Naive B cell (primary cell): ENCODE results near the gene VILL. TPM values are rescaled to one million over a fixed set of nuclear protein-coding genes. Genes with fewer than 3 reads are reported as not detected.
"Not testable (repeated sequence)": the region's sequence is repeated elsewhere in the genome, so short reads cannot be mapped to it uniquely, and the experiment has no call there.

ENCODE experiments used
- ATAC-seq, 2 donors: fragments of 150-1000 bp; cut with Tn5 transposase; 2 replicates each; pipeline ENCODE4 v1.10.0; 2021; ENCODE audit warnings: low read depth in 2 of 2, mild to moderate bottlenecking in 2 of 2, moderate library complexity in 2 of 2
- DNase-seq: peaks from one replicate; pipeline ENCODE4 v3.0.0; 2022
- H3K27ac Mint-ChIP-seq, 6 donors: one replicate each; pipeline ENCODE4 v1.8.0; 2020 to 2022; ENCODE audit warnings: mild to moderate bottlenecking in 6 of 6, mixed read lengths in 6 of 6, moderate library complexity in 5 of 6, inconsistent platforms in 2 of 6
- H3K27me3 Mint-ChIP-seq, 3 donors: one replicate each; pipeline ENCODE4 v1.8.0; 2021 to 2022; ENCODE audit warnings: mixed read lengths in 3 of 3, mild to moderate bottlenecking in 1 of 3
- H3K36me3 Mint-ChIP-seq, 2 donors: one replicate each; pipeline ENCODE4 v1.8.0; 2020 to 2022; ENCODE audit warnings: mixed read lengths in 2 of 2, inconsistent platforms in 1 of 2, mild to moderate bottlenecking in 1 of 2
- H3K4me1 Mint-ChIP-seq, 3 donors: one replicate each; pipeline ENCODE4 v1.8.0; 2020 to 2022; ENCODE audit warnings: mixed read lengths in 3 of 3, inconsistent platforms in 1 of 3, mild to moderate bottlenecking in 1 of 3, moderate library complexity in 1 of 3
- H3K4me3 Mint-ChIP-seq, 8 donors: one replicate each; pipeline ENCODE4 v1.8.0; 2020 to 2022; ENCODE audit warnings: mild to moderate bottlenecking in 8 of 8, mixed read lengths in 8 of 8, moderate library complexity in 8 of 8, inconsistent platforms in 2 of 8
- H3K9me3 Mint-ChIP-seq, 7 donors: one replicate each; pipeline ENCODE4 v1.8.0; 2020 to 2022; ENCODE audit warnings: mixed read lengths in 7 of 7, mild to moderate bottlenecking in 5 of 7, inconsistent platforms in 2 of 7, moderate library complexity in 1 of 7
- polyA plus RNA-seq, 6 donors: library from polyadenylated mRNA; unstranded; fragments of 300-500 nt; fragmentation: Illumina TruSeq; gene quantifications; one replicate each; pipeline ENCODE4 v1.2.3, GENCODE V29; 2021; ENCODE audit warnings: low read depth in 6 of 6

Gene VILL
- polyA plus RNA-seq, 6 donors from 2014 or later = 8.4 to 17.8 (median 11.8) TPM

DNA sequence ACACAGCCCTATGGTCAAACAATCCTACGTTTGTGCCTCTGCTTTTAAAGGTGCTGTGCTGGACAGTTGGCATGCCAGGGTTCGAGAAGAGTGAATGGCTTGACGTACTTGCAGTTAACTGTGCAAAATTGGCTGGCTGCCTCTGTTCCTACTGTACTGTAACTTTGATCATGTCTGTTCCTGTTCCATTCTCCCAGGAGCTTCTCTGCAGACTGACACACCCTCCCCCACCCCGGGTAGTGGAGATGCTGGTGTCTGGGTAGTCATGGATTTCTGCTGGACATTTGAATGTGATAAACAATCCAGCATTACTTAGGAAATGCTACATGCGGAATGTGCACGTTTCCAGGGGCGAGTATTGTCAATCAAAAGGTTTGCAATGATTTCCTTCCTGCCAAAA lies 6.5 kb upstream of the VILL start:
- Mint-ChIP-seq H3K4me3 (no peak overlapping the region), H3K9me3 (no peaks in the 10 kb centered on the region), H3K4me1 (no peaks in the 10 kb centered on the region), H3K27me3 (no peaks in the 10 kb centered on the region), H3K36me3 (no peaks in the 10 kb centered on the region), H3K27ac (no peak overlapping the region)
- DNase-seq (no peak), ATAC-seq (no peak)

DNA sequence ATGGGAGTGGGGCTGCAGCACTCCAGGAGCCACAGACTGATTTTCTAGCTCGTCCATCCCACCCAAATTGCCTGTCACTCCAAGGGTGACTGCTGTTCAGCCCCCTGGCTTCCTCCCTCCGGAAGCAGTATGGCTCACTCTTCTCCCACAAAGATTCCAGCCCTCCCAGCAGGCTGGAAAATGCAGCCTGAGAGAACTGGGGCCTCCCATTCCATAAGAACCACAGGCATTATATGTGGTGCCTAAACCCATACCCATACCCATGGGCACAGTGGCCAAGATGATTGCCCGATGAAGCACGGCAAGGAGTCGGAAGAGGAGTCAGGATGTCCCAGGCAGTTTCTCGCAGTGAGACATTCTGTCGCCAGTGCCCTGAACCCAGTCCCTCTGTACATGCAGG lies 6.0 kb upstream of the VILL start:
- H3K27ac Mint-ChIP-seq = peak overlapping the region in 1 of 6 donors; percentile 11
- H3K36me3 Mint-ChIP-seq = no peaks in the 10 kb centered on the region

DNA sequence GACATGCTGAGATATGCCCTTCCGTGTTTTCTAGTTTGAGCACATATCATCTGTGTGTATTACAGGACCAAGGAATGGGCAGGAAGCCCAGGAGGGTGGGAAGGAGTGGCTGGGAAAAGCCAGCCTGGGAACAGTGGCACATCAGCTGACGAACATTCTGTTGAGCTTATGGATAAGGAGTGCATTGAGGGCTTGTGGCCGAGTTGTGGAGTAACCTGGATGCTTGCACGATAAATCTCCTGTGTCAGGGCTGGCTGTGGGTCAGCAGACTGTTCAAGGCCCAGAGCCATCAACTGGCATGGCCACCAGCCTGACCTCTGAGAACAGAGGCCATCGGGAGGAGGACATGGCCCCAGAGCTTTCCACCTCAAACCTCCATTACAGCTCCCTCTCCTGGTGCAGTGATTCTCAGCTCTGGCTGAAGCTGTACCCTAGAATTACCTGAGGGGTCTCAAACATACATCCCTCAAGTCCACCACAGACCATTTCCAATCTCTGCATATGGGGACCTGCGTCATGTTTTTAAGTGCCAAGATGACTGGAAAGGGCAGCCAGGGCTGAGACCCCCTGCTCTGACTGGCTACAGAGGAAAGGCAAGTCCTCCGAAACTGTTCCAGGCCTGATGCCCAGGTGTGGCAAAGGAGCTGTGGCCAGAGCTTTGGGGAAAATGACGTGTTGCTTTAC lies 4.8 kb upstream of the VILL start:
- no peak for DNase-seq
- peaks cover 0 to 3% (median 0%) of the 10 kb centered on the region in 3 donors for H3K27me3 Mint-ChIP-seq
- H3K4me3 Mint-ChIP-seq = no peak overlapping the region
- H3K36me3 Mint-ChIP-seq = no peaks in the 10 kb centered on the region
- peak overlapping the region in 1 of 6 donors; percentile 8 for H3K27ac Mint-ChIP-seq
- no peak for ATAC-seq
- no peaks in the 10 kb centered on the region for H3K9me3 Mint-ChIP-seq
- no peaks in the 10 kb centered on the region for H3K4me1 Mint-ChIP-seq

More for the DNA sequence above, 6.0 kb upstream of the VILL start:
- H3K4me1 Mint-ChIP-seq = no peaks in the 10 kb centered on the region
- no peaks in the 10 kb centered on the region for H3K27me3 Mint-ChIP-seq
- no peaks in the 10 kb centered on the region for H3K9me3 Mint-ChIP-seq
- no peak for ATAC-seq
- H3K4me3 Mint-ChIP-seq = no peak overlapping the region
- DNase-seq = no peak

DNA sequence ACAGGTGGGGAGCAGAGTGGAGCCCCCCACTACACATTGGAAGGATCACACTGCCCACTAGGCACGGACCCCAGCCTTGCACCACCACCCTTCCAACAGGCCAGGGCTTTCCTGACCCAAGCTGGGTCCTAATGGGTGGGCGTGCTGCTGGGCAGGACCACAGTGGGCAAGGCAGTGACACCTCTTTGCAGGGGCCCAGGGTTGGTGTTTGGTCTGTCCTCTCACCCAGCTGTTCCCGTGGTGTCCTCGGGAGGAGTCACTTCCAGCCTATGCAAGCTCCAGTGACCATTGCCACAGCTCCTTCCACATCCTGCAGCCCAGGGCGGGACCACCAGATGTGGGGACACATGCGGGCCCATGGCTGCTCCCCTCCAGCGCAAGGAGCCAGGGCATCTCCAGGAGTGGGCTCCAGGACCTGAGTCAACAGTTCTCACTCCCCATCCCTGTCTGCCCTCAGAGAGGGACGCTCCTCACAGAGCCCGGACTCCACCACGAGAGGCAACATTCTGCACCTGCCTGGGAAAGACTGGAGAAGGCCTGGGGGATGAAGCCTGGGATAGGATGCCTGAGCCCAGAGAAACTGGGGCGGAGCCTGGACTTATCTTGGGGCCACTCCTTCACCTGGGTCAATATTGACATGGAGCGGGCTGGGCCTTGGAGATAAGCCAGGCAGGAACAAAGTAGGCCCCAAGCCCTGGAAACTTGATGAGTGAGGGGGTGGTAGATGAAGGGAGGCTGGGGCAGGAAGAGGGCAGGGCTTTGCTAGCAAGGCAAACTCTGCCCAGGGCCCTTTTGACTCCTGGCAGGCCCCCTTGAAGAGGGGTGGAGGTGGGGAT lies 3.9 kb upstream of the VILL start:
- no peaks in the 10 kb centered on the region for H3K36me3 Mint-ChIP-seq
- H3K27ac Mint-ChIP-seq = no peak overlapping the region
- H3K4me3 Mint-ChIP-seq = no peak overlapping the region
- H3K9me3 Mint-ChIP-seq = no peaks in the 10 kb centered on the region
- peaks cover 0 to 6% (median 0%) of the 10 kb centered on the region in 3 donors for H3K27me3 Mint-ChIP-seq
- DNase-seq (no peak), ATAC-seq (no peak)
- no peaks in the 10 kb centered on the region for H3K4me1 Mint-ChIP-seq

DNA sequence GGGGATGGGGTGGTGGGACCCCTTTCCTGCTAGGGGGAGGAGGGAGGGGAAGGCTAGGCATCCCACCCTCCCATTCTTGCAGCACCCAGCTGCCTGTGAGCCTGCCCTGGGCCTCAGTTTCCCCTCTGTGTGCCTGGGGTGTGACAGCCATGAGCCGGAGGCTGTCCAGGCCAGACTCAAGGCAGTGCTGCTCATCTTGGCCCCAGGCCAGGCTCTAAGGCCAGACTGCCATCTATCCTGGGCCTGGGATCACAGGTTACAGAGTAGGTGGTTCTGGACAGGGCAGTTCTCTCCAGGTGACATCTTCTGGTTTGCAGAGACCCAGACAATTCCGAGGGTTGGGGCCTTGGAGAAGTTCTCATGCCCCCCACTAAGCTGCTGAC lies 3.3 kb upstream of the VILL start:
- H3K4me1 Mint-ChIP-seq = no peaks in the 10 kb centered on the region
- no peak overlapping the region for H3K27ac Mint-ChIP-seq
- peaks cover 0 to 6% (median 0%) of the 10 kb centered on the region in 3 donors for H3K27me3 Mint-ChIP-seq
- DNase-seq (no peak), ATAC-seq (no peak)
- H3K9me3 Mint-ChIP-seq = no peaks in the 10 kb centered on the region
- no peaks in the 10 kb centered on the region for H3K36me3 Mint-ChIP-seq
- H3K4me3 Mint-ChIP-seq = no peak overlapping the region

DNA sequence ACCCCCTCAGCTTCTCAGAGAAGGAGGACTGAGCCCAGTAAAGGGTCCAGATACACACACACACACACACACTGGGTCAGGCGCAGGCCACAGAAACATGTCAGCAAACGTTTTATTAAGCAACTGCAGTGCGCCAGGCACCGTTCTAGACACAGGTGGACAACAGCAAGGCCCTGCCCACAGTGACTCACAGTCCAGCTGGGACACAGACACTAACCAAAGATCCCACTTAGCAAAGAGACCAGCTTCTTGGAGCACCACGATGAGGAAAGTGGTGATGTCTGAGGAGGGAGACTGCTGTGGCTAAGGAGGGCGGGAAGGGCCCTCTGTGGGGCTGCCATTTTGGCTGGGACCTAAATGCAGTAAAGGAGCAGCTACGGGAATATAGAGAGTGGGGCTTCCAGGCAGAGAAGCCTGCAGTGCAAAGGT lies 2.8 kb upstream of the VILL start:
- no peak for ATAC-seq
- no peak for DNase-seq
- Mint-ChIP-seq H3K36me3 (no peaks in the 10 kb centered on the region), H3K4me1 (peaks cover 0 to 1% (median 0%) of the 10 kb centered on the region in 3 donors), H3K4me3 (no peak overlapping the region), H3K27me3 (peaks cover 0 to 6% (median 0%) of the 10 kb centered on the region in 3 donors), H3K27ac (no peak overlapping the region), H3K9me3 (no peaks in the 10 kb centered on the region)

DNA sequence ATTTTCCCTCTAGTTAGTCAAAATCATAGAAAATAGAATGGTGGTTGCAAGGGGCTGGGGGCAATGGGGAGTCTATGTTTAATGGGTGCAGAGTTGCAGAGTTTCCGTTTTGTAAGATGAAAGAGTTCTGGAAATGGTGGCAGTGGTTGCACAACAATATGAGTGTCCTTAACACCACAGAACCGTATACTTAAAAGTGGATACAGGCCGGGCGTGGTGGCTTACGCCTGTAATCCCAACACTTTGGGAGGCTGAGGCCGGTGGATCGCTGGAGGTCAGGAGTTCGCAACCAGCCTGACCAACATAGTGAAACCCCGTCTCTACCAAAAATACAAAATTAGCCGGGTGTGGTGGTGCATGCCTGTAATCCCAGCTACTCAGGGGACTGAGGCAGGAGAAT lies 2.2 kb upstream of the VILL start:
- not testable (repeated sequence) for H3K27me3 Mint-ChIP-seq, H3K36me3 Mint-ChIP-seq, H3K4me3 Mint-ChIP-seq, ATAC-seq, H3K9me3 Mint-ChIP-seq, DNase-seq, H3K4me1 Mint-ChIP-seq, H3K27ac Mint-ChIP-seq

DNA sequence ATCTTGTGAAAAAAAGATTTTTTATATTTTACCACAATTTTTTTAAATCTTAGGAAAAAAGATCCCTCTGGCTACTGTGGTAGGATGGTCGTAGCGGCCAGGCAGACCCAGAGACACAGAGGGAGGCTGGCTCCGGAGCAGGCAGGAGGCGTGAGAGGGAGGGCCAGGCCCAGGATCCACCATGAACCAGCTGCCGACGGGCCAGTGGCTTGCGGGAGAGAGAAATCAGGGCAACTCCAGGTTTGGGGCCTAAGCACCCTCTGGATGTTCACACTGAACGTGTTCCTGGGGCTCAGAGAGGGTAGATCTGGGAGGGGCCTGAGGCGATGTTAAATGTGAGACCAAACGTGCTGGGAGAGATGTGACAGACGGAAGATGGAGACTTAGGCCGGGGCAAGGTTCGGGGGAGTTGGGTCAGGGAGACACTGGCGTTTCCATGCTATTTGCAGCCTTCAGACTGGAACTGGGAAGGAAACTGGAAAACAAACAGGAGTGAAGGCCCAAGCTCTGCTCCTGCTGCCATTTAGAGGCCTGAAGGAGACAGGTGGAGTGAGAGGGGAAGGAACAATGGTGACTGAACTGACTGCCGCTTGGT lies 1.6 kb upstream of the VILL start:
- DNase-seq = no peak
- no peak for ATAC-seq
- H3K27ac Mint-ChIP-seq = peak overlapping the region in 1 of 6 donors; percentile 3
- no peaks in the 10 kb centered on the region for H3K9me3 Mint-ChIP-seq
- H3K4me1 Mint-ChIP-seq = peaks cover 9 to 14% (median 9%) of the 10 kb centered on the region in 3 donors
- no peaks in the 10 kb centered on the region for H3K36me3 Mint-ChIP-seq
- H3K27me3 Mint-ChIP-seq = peaks cover 0 to 6% (median 0%) of the 10 kb centered on the region in 3 donors
- peak overlapping the region in 2 of 8 donors; percentile 6 to 26 for H3K4me3 Mint-ChIP-seq

DNA sequence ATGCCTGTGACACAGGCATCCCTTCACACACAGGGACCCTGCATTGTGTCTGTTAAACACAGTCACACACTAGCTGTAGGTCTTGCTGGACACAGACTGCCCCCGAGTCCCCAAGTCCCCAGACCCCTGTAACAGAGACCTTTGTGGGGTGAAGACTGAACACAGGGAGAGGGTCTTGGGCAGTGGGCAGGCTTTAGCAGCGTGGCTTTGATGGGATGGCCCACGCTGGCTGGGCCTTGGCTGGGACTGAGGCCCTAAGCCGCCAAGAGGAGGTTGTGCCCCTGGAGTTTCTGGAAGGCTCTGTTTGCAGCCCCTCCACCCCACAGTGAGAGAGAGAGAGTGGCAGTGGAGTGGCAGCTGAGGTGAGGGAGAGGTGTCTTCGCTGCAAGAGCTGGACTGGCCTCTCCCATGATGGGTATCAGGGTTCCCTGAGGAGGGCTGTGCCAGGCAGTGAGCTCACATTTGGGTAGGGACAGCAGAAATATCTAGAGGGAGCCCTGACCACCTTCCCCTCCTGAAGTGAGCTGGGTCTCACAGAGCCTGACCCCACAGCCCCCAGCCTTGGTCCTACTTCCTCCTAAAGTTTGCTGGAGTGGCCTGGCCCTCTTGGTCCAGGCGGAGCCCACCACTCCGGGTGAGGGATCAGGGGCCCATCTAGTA lies 635 bp upstream of the VILL start:
- peak overlapping the region in 1 of 8 donors; percentile 47 for H3K4me3 Mint-ChIP-seq
- ATAC-seq (no peak), DNase-seq (no peak)
- peaks cover 18 to 23% (median 18%) of the 10 kb centered on the region in 3 donors for H3K4me1 Mint-ChIP-seq
- H3K9me3 Mint-ChIP-seq = no peaks in the 10 kb centered on the region
- peak overlapping the region in 1 of 6 donors; percentile 65 for H3K27ac Mint-ChIP-seq
- no peaks in the 10 kb centered on the region for H3K36me3 Mint-ChIP-seq
- peaks cover 0 to 6% (median 0%) of the 10 kb centered on the region in 3 donors for H3K27me3 Mint-ChIP-seq

DNA sequence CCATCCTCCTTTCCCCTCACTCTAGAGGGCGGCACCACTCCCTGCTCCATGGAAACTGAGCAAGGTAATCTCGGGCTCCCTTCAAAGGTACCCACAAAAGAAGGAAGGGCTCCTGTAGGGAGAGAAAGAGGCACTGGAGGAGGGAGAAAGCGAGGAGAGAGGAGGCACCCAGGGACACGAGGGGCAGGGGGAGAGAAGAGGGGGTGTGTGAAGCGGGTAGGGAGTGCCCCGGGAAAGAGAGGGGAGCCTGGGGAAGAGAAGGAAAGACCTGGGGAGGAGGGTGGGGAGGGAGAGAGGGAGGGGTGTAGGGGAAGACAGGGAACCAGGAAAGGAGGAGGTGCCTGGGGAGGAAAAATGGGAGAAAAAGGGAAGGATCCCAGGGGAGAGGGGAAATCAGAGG lies 523 bp downstream of the VILL start:
- no peak for DNase-seq
- H3K9me3 Mint-ChIP-seq = no peaks in the 10 kb centered on the region
- H3K27ac Mint-ChIP-seq = peak overlapping the region in 1 of 6 donors; percentile 23
- ATAC-seq = no peak
- peaks cover 28 to 34% (median 28%) of the 10 kb centered on the region in 3 donors for H3K4me1 Mint-ChIP-seq
- H3K36me3 Mint-ChIP-seq = no peaks in the 10 kb centered on the region
- peaks cover 0 to 6% (median 0%) of the 10 kb centered on the region in 3 donors for H3K27me3 Mint-ChIP-seq
- H3K4me3 Mint-ChIP-seq = no peak overlapping the region

DNA sequence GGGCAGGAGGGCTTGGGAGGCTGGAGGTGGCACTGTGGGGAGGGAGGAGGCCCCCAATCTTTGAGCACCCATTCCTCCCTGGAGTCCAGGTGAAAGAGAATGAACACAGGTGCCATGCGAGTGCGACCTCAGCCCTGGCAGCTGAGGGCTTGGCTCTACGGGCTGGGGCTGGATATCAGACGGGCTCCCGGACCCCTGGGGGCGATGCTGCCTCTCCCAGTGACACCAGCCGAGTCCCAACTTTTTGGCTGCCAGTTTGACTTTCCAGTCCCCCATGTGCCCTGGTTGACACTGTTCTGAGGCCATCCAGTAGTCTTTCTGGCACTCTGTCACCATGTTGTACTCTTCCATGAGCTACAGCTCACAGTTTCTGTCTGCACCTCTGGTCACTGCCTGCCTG lies 1.2 kb downstream of the VILL start:
- H3K36me3 Mint-ChIP-seq = peaks cover 5 to 6% of the 10 kb centered on the region in 2 donors
- H3K27me3 Mint-ChIP-seq = peaks cover 0 to 6% (median 0%) of the 10 kb centered on the region in 3 donors
- peak overlapping the region in 2 of 6 donors; percentile 23 to 37 for H3K27ac Mint-ChIP-seq
- no peak for ATAC-seq
- H3K9me3 Mint-ChIP-seq = peaks cover 0 to 2% (median 0%) of the 10 kb centered on the region in 7 donors
- DNase-seq = no peak
- H3K4me3 Mint-ChIP-seq = peak overlapping the region in 1 of 8 donors; percentile 92
- peaks cover 35 to 40% (median 35%) of the 10 kb centered on the region in 3 donors for H3K4me1 Mint-ChIP-seq

DNA sequence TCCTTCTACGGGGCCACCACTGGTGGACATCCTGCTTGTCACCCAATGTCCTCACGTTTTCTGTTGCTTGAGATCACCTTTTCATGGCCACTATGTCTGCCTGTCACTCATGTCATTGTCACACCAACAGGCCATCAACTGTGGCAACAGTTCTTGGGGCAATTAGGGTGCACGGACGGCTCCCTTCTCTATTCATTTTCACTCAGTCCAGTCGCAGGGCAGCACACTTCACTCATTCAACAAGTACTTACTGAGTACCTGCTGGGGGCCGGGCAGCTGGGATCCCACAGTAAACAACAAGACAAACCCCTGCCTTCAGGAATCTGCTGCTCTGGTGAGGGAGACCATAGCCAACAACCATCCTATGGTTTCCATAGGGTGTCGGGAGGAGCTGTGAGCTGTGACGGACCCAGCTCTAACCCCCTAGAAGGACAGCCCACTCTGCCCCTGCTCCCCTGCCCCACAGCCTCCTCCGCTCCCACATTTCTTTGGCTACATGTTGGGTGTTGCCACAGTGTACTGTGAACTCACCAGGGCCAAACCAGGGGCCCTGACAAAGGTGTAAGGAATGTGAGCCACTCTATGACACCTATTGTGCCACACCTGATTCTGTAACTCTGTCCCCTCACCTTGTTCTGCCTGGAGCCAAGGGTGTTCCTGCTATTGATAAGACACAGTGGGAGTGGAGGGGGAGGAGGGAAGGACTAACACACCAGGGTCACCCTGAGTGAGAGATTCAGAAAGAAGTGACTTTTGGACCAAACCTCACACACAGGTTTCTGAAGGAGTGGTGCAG lies 1.9 kb downstream of the VILL start:
- Mint-ChIP-seq H3K4me3 (peak overlapping the region; percentile 92 to 97 (median 96)), H3K27me3 (peaks cover 0 to 6% (median 0%) of the 10 kb centered on the region in 3 donors)
- no peak for ATAC-seq

More for the DNA sequence above, 1.9 kb downstream of the VILL start:
- Mint-ChIP-seq H3K36me3 (peaks cover 8 to 10% of the 10 kb centered on the region in 2 donors), H3K9me3 (peaks cover 0 to 2% (median 0%) of the 10 kb centered on the region in 7 donors), H3K27ac (peak overlapping the region in 1 of 6 donors; percentile 74), H3K4me1 (peaks cover 38 to 46% (median 39%) of the 10 kb centered on the region in 3 donors)
- DNase-seq = no peak
